GM18861 (cell line): ENCODE data around the gene AHI1.

Source experiments
- ATAC-seq: cut with Tn5 transposase; IDR thresholded peaks from one replicate; pipeline ENCODE4 v1.9.1; 2021; ENCODE audit not compliant: unreplicated experiment

Gene AHI1

GRCh38 chr6:135236732-135237131 is 260.8 kb downstream of the AHI1 start:
- ATAC-seq = no peak

GRCh38 chr6:135236319-135236718 is 261.2 kb downstream of the AHI1 start:
- ATAC-seq = no peak

GRCh38 chr6:135235716-135236115 is 261.8 kb downstream of the AHI1 start:
- no peak for ATAC-seq

GRCh38 chr6:135234492-135234780 is 263.1 kb downstream of the AHI1 start:
- ATAC-seq = no peak

GRCh38 chr6:135233686-135234491 is 263.7 kb downstream of the AHI1 start:
- ATAC-seq = peak; percentile 64
